Astrocyte (in vitro differentiated cells and primary cell): Measurements from ENCODE around the gene CD247.

Experiments used
- EZH2 ChIP-seq: IDR thresholded peaks from 2 replicates; pipeline ENCODE4 v1.6.1; 2012; ENCODE audit warnings: mild to moderate bottlenecking, low read length, inconsistent platforms; ENCODE audit not compliant: insufficient read depth
- TF ChIP-seq, protein P1 (sequence below): IDR thresholded peaks from 2 replicates; pipeline ENCODE4 v1.5.1; 2011; ENCODE audit warnings: low read depth, mild to moderate bottlenecking, inconsistent platforms, low read length, moderate library complexity; ENCODE audit not compliant: insufficient read depth

GRCh38 chr1:167529829-167530474 lies 11.6 kb upstream of the CD247 start:
- TF ChIP-seq, protein P1, sequence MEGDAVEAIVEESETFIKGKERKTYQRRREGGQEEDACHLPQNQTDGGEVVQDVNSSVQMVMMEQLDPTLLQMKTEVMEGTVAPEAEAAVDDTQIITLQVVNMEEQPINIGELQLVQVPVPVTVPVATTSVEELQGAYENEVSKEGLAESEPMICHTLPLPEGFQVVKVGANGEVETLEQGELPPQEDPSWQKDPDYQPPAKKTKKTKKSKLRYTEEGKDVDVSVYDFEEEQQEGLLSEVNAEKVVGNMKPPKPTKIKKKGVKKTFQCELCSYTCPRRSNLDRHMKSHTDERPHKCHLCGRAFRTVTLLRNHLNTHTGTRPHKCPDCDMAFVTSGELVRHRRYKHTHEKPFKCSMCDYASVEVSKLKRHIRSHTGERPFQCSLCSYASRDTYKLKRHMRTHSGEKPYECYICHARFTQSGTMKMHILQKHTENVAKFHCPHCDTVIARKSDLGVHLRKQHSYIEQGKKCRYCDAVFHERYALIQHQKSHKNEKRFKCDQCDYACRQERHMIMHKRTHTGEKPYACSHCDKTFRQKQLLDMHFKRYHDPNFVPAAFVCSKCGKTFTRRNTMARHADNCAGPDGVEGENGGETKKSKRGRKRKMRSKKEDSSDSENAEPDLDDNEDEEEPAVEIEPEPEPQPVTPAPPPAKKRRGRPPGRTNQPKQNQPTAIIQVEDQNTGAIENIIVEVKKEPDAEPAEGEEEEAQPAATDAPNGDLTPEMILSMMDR: no peak
- no peak for TF ChIP-seq EZH2
